GM19025 (cell line): Measurements from ENCODE around the gene C3.

Experiments used
- ATAC-seq: cut with Tn5 transposase; IDR thresholded peaks from one replicate; pipeline ENCODE4 v1.9.1; 2021; ENCODE audit warnings: mild to moderate bottlenecking, low read depth, moderate library complexity; ENCODE audit not compliant: unreplicated experiment

Gene C3

DNA sequence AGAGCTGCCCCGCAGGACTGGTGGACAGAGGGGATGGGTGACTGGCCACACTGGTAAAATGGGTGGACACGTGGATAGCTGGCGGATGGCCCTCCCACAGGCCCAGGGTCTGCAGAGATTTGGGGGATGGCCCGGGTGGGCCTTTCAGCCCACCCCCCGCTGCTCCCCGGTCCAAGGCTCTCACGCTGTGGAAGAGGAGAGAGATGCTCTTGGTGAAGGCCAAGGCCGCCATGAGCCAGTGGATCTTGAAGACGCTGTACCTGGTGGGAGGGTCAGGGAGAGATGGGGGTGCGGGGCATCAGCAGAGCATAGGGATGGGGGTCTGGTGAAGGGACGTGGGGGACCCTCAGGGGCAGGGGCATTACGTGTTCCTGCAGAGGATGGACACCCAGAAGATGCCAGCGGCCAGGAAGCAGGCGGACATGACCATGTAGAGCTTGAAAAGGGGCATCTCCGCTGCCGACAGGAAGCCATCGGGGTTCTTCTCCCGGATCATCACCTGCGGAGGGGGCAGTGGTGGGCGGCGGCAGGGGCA, 12.4 kb upstream of the C3 start:
- ATAC-seq: no peak

DNA sequence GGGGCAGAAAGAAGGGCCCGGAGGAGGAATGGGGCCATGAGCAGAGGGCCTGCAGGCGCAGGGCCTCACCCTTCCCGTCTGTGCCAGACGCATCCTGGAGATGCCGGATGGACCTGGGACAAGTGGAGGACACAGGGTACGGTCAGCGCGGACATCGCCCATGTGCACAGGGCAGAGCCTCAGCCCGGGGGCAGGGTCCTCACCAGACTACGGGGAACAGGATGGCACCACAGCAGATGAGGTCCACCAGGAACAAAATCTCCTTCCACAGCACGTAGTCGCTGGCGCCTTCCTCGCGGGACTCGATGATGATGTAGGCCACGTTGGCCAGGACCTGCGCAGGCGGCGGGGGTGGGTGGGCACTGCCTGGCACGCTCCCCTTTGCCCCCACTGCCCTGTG, 11.4 kb upstream of the C3 start:
- no peak for ATAC-seq

DNA sequence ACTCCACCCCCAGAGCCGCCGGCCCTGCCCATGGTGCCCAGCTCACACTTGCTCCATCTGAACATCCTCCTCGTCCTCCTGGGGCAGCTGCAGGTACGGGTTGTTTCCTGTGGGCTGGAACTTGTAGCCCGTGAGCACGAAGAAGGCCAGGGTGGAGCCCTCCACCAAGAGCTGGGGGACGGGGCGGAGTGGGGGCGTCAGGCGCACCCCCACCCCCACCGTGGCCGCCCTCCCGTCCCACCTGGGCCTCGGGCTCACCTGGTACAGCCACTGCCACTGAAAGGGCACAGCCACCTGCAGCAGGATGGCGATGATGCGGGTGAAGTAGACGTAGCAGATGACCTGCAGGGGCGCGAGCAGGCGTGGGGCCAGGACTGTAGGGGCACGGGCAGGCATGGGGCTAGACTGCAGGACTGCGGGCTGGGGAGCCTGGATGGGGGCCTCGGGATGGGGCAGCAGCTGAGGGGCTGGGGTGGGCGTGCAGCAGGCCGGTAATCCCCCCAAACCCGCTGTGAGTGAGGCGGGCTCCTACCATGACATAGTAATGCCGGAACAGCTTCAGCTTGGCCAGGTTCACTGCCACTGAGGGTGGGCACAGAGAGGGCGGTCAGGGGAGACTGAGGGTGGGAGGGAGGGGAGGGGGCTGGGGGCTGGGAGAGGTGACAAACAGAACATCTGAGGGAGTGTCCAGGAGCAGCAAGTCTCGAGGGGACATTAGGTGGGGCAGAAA, 10.7 kb upstream of the C3 start:
- ATAC-seq: no peak

DNA sequence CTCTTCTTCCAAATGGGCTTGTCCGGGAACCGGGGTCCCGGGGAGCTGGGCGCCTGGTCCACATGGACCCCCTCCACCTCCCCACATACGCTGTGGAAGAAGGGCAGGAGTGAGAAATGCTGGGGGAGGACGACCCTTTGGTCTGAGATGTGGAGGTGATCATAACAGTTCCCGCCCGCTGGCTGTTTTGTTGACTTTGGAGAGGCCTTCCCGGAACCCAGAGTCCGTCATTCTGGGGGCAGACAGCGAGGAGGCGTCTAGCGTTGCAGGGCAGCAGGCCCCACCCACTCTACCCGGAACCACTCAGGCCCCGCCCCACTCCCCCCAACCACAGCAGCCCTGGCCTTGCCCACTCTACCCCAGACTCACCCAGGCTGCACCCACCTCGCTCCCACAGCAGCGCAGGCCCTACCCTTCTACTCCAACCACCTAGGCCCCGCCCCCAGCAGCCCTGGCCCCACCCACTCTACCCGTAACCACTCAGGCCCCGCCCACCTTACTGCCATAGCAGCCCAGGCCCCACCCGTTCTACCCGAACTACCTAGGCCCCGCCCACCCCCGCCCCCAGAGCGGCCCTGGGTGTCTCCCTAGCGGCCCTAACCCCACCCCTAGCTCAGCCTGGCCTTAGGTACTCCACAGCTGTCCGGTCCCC, 9.8 kb upstream of the C3 start:
- ATAC-seq: no peak

DNA sequence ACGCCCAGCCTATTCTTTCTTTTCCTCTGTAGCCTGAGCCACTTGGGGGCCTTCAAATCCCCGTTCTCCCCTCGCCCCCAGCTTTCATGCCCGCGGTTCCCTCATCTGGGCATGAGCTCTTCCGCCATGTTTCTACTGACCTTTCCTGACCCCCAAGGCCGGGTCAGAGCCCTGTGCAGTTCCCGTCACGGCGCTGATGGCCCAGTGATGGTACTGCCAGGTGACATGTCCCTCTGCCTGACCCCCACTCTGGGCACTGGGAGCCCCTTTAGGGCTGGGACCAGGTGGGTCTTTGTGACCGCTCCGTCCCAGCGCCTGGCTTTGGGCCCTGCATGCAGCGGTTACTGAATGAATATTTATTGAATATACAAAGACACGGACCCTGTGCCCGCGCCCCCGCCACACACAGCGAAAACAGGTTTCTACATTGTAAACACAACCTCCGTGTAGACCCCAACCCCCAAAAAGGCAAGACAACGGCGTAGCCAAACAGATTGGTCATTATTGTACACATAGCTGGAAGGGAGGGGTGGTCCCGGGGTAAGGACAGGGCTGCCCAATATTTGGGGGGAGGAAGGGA, 9.2 kb upstream of the C3 start:
- ATAC-seq: no peak

DNA sequence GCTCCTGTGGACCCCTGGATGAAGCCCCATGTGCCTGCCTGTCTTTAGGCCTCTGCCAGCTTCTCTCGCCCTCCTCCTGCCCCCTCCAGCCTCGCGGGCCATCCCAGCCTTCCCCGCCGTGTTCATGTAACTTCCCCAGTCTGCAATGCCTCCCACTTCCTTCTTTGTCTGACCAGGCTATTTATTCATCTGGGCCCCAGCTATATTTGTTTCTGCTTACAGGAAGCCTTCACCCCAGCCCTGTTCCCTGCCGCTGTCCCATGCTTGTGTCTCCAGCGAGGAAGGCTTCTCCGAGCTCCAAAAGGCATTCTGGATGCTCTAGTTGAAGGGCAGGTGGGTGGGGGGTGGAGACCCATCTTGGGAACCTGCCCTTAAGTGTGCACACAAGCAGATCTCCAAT, 7.9 kb upstream of the C3 start:
- ATAC-seq: no peak

DNA sequence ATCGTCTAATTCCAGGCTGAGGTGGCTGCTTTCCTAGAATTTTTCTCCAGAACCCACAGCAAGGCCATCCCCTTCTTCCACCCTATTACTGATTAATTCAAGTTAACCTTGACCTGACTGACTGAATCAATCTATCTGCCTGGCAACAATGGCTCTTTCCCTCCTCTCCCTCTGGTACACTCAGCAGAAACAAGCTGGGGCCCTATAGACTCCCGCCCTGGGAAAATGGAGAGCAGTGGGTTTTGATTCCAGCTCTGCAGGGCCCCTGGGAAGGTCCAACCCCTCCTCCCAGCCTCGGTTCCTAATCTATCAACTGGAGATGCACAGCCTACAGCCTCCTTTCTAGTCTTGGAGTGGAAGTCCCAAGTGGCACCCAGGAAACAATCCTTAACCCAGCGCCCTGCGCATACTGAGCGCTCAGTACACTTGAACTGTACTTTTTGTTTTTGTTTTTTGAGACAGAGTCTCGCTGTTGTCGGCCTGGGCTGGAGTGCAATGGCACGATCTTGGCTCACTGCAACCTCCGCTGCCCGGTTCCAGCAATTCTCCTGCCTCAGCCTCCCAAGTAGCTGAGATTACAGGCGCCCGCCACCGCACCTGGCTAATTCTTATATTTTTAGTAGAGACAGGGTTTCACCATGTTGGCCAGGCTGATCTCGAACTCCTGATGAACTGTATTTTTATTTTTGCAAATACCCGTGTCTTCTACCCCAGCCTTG, 5.2 kb upstream of the C3 start:
- no peak for ATAC-seq

DNA sequence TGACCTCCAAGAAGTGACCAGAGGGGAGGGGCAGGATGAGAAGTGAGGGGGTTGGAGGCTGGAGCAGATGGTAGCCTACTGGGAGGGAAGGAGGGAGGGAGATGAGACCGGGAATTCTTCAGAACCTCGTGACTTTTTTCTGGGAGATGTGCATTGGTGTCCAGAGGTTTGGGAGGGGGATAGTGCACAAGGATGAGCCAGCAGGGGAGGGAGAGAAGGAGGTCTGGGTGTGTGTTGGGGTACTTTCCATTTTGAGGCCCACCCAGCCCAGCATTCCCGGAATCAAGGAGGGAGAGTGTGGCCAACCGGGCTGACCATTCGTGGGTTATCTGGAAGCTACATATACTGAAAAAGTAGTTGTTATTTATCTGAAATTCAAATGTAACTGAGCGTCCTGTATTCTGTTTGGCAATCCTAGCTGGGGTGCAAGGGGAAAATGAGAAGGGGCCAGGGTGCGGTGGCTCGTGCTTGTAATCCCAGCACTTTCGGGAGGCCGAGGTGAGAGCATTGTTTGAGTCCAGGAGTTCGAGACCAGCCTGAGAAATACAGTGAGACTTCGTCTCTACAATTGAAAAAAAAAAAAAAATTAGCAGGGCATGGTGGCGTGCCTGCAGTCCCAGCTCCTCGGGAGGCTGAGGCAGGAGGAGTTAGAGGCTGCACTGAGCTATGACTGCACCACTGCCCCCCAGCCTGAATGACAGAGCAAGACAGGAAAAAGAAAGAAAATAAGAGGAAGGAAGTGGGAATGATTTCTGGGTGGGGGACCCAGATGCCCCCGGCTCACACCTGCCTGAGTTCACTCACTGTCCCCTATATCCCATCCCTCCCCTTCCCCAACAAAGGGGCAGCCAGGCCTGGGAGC, 4.4 kb upstream of the C3 start:
- ATAC-seq: no peak

DNA sequence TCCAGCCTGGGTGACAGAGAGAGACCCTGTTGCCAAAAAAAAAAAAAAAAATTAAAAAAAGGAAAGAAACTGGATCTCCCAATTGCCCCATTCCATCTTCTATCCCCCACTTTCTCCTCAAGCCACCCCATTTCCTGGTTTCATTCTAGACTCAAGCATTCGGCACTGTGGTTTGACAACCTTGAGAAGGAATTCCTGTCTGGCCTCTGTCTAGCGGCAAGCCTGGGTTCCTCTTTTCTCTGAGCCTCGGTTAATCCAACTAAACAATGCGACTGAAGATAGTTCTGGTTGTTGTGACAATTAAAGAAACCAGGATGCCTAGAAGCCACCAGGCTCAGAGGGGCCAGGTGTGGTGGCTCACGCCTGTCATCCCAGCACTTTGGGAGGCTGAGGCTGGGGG, 3.3 kb upstream of the C3 start:
- no peak for ATAC-seq

DNA sequence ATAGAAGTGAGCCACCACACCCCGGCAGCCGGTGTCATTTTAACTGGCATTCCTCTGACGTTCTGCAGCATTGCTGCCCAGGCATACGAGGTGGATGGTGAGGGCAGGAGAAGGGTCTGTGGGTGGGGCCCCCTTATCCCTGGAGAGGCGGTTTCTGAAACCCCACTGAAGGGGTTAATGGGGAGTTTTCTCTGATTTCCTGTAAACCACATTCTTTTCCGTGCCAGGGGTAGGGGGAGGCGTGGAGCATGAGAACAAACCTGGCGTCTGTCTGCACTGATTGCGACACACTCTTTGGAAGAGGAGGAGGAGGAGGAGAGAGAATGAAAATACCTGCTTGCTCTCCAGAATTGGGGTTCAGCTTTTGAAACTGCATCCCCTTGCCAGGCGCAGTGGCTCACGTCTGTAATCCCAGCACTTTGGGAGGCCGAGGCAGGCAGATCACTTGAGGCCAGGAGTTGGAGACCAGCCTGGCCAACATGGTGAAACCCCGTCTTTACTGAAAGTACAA, 2.7 kb upstream of the C3 start:
- ATAC-seq: no peak

DNA sequence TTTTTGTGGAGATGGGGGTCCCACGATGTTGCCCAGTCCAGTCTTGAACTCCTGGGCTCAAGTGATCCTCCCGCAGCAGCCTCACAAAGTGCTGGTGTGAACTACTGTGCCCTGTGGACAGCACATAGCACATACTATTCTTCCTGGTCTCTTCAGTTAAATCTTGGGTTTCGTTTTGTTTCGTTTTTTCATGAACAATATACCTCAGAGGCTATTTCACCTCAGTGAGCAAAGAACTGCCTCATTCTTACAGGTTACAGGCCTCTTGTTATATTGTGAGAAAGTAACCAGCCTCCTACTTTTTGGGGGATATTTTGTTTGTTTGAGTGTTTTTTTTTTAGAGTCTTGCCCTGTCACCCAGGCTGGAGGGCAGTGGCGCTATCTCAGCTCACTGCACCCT, 1.3 kb upstream of the C3 start:
- no peak for ATAC-seq

DNA sequence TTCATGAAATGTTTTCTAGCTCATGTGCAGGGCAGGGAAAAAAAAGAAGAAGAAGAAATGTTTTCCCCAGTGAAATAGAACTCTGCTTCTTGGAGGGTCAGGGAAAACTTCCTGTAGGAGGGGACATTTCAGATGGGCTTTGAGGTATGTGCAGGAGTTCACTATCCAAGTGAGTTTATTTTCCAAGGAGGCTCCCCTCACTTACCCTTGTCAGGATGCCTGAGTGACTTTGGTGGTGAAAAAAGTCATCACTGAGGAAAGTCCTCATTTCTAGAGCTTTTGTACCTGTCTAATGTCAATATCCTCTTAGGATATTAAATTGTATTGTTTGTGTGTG, 656 bp upstream of the C3 start:
- no peak for ATAC-seq

DNA sequence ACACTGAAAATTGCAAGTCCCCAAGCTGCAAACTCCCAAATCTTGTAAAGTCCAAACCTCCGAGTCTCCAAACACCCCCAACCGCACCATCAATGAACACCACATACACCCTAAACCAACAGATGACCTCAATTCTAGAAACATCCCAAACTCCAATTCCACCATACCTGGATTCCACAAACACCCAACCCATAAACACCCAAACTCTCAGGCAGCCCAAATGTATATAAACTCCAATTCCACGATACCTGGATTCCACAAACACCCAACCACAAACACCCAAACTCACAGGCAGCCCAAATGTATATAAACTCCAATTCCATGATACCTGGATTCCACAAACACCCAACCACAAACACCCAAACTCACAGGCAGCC, 470 bp downstream of the C3 start:
- no peak for ATAC-seq

DNA sequence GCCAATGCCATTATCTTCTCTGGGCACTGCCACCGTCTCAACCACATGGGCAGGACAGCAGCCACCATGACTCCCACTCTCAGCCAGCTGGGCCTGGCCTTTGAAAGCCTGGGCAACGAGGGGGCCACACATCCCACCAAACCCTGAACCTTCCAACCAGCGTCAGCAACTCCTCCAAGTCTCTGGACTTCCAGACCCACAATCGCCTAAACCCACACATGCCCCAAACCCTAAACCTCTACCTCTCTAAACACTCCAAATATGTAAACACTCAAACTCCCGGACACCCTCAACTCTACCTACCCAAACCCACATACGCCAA, 949 bp downstream of the C3 start:
- no peak for ATAC-seq

DNA sequence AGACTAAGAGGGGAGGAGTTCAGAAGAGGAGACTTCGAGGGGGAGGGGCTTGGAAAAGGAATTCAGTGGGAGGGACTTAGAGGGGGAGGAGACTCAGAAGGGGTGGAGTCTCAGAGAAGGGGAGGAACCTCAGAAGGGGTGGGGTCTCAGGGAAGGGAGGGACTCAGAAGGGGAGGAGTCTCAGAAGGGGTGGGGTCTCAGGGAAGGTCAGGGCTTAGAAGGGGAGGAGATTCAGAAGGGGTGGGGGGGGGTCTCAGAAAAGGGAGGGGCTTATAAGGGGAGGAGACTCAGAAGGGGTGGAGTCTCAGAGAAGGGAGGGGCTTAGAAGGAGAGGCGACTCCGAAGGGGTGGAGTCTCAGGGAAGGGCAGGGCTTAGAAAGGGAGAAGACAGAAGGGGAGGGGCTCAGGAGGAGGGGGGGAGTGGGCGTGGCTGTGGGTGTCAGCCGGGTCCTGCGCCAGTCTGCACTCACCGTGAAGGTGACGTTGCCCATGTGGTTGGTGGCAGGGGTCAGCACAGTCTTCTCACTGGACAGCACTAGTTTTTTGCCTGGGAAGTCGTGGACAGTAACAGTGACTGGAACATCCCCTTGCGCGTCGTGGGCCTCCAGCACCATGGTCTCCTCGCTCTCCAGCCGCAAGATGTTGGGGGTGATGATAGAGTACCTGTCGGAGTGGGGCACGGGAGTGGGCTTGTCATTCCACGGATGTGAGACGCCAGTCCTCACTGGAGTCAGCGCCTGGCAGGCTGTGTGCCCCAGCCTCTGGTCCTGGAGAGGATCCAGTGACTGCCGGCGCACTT, 1.5 kb downstream of the C3 start:
- no peak for ATAC-seq

DNA sequence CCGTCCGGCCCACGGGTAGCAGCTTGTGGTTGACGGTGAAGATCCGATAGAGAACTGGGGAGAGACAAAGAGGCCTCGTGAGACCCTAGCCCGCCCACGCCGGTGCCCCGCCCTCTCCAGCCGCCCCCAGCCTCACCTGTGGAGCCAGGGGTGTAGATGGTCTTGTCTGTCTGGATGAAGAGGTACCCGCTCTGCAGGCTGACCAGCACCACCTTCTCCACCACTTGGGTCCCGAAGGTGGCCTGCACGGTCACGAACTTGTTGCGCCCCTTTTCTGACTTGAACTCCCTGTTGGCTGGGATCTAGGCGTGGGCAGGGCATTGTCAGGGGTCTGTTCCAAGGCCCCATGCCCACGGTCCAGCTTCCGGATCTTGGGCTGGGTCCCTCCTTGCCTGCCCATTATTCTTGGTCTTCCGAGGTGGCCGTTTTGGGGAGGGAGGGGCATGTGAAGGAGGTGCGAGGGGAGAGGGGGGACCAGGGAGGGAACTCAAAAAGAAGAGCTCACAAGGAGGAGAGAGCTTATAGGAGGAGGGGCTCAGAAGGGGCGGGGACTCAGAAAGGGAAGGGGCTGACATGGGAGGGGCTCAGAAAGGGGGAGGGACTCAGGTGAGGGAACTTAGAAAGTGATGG, 2.2 kb downstream of the C3 start:
- no peak for ATAC-seq

DNA sequence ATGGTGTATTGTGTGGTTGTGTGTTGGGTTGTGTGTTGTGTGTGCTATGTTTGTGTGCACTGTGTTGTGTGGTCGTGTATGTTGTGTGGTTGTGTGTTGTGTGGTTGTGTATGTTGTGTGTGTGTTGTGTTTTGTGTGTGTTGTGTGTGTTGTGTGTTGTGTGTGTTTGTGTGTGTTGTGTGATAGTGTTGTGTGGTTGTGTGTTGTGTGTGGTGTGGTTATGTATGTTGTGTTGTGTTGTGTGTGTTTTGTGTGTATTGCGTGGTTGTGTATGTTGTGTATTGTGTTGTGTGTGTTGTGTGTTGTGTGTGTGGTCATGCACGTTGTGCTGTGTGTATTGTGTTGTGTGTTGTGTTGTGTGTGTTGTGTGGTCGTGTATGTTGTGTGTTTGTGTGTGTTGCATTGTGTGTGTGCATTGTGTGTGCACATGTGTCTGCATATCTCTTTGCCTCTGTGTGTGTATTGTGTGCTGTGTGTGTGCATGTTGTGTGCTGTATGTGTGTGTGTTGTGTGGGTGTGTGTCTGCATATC, 2.9 kb downstream of the C3 start:
- ATAC-seq: no peak

DNA sequence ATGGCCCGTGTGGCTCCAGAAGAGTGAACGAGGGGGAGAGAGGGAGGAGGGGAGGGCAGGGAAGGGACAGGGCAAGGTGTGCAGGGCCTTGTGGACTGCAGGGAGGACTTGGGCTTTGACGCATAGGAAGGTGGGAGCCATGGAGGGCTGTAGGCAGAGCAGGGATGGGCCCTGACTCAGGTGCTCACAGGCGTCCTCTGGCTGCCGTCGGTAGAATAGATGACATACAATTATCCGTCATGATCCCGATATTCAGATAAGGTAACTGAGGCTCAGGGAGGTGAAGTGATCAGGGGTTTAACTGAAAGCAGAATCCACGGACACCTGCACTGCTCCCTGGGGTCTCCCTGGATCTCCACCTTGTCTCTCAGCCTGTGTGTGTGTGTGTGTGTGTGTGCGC, 3.4 kb downstream of the C3 start:
- no peak for ATAC-seq

DNA sequence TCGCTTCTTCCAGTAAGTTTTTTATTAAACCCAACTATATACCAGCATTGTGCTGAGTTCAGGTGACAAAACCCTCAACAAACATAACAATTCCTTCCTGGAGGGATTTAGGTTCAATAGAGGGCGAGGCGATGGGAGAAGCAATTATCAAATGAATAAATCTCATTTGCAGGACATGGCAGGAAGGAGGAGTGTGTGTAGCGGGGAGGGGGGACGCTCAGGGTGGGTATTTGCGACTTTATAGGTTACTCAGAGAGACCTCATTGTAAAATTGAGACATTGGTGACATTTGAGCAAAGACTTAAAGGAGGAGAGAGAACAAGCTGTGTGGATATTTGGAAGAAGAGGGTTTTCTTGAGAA, 3.9 kb downstream of the C3 start:
- no peak for ATAC-seq
